ENCODE measurements around the gene RAB5A. TPM values are rescaled to one million over a fixed set of nuclear protein-coding genes. Genes with fewer than 3 reads are reported as not detected.

The RAB5A gene
- total RNA-seq, 1 experiment from 2014 or later, result 65.1 TPM

DNA sequence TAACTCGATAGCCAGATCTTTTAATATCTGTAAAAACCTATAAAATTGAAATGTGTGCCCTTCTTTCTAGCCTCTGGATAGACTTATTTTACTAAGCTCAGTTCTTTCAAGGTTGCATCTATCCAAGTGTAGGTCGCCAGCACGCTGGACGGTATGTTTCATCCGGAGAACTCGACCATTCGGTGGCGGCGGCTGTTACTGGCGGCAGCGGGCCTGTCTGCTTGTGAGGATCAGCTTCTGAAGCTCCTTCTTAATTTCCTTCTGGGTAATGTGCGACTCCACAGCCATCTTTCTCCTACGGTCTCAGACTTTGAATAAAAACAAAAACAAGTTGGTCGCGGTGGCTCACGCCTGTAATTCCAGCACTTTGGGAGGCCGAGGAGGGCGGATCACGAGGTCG, 61.1 kb downstream of the RAB5A start:
- H3K9me3 ChIP-seq (ENCODE audit: insufficient read depth, low read depth), result no peaks in the 10 kb centered on the region
- BruUV-seq (replicated peaks), result no TSS peak
- intact Hi-C loops (cut with micrococcal nuclease; ENCODE audit: unreplicated experiment), result no loop called here

GRCh38 chr3:20008646-20009045, 61.7 kb downstream of the RAB5A start:
- no peak for DNase-seq
- H4K20me1 ChIP-seq (ENCODE audit: insufficient read depth), result no peaks in the 10 kb centered on the region
- H3K79me2 ChIP-seq (ENCODE audit: low read depth), result no peaks in the 10 kb centered on the region
- H3K9me2 ChIP-seq (ENCODE audit: insufficient read depth), result no peaks in the 10 kb centered on the region
- BruUV-seq (replicated peaks), result no TSS peak
- H3K4me2 ChIP-seq, result no peak overlapping the region
- no peak overlapping the region for H3K4me3 ChIP-seq
- no peaks in the 10 kb centered on the region for H3K9me3 ChIP-seq (ENCODE audit: insufficient read depth, low read depth)
- ChIA-PET POLR2A (ENCODE audit: unreplicated experiment) (no interaction called here), CTCF (no interaction called here)
- H3K4me1 ChIP-seq (replicated peaks; ENCODE audit: insufficient read depth), result no peaks in the 10 kb centered on the region
- intact Hi-C loops (cut with micrococcal nuclease; ENCODE audit: unreplicated experiment), result no loop called here
- H2AFZ ChIP-seq, result no peak overlapping the region
- no peak overlapping the region for H3K27ac ChIP-seq
- TF ChIP-seq, protein P1, sequence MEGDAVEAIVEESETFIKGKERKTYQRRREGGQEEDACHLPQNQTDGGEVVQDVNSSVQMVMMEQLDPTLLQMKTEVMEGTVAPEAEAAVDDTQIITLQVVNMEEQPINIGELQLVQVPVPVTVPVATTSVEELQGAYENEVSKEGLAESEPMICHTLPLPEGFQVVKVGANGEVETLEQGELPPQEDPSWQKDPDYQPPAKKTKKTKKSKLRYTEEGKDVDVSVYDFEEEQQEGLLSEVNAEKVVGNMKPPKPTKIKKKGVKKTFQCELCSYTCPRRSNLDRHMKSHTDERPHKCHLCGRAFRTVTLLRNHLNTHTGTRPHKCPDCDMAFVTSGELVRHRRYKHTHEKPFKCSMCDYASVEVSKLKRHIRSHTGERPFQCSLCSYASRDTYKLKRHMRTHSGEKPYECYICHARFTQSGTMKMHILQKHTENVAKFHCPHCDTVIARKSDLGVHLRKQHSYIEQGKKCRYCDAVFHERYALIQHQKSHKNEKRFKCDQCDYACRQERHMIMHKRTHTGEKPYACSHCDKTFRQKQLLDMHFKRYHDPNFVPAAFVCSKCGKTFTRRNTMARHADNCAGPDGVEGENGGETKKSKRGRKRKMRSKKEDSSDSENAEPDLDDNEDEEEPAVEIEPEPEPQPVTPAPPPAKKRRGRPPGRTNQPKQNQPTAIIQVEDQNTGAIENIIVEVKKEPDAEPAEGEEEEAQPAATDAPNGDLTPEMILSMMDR (conservative IDR thresholded peaks at IDR 0.05), result no peak
- no peak for TF ChIP-seq EZH2 (IDR thresholded peaks at IDR 0.05; ENCODE audit: low read depth)
- H3F3A ChIP-seq (ENCODE audit: insufficient read depth, low read depth), result no peaks in the 10 kb centered on the region
- no peaks in the 10 kb centered on the region for H3K36me3 ChIP-seq (ENCODE audit: low read depth)
- no peaks in the 10 kb centered on the region for H3K27me3 ChIP-seq (ENCODE audit: insufficient read depth, low read depth)

More for the DNA sequence above, 61.1 kb downstream of the RAB5A start:
- H3K79me2 ChIP-seq (ENCODE audit: low read depth), result no peaks in the 10 kb centered on the region
- H3K4me1 ChIP-seq (replicated peaks; ENCODE audit: insufficient read depth), result no peaks in the 10 kb centered on the region
- no peak for DNase-seq
- H3K27ac ChIP-seq, result no peak overlapping the region
- no peak for TF ChIP-seq EZH2 (IDR thresholded peaks at IDR 0.05; ENCODE audit: low read depth)
- TF ChIP-seq, protein P1 (conservative IDR thresholded peaks at IDR 0.05), result no peak
- ChIA-PET POLR2A (ENCODE audit: unreplicated experiment) (no interaction called here), CTCF (no interaction called here)
- no peaks in the 10 kb centered on the region for H3K9me2 ChIP-seq (ENCODE audit: insufficient read depth)
- H3F3A ChIP-seq (ENCODE audit: insufficient read depth, low read depth), result no peaks in the 10 kb centered on the region
- H3K4me2 ChIP-seq, result no peak overlapping the region
- no peaks in the 10 kb centered on the region for H3K36me3 ChIP-seq (ENCODE audit: low read depth)
- no peaks in the 10 kb centered on the region for H4K20me1 ChIP-seq (ENCODE audit: insufficient read depth)
- H3K27me3 ChIP-seq (ENCODE audit: insufficient read depth, low read depth), result no peaks in the 10 kb centered on the region
- H2AFZ ChIP-seq, result no peak overlapping the region
- H3K4me3 ChIP-seq, result no peak overlapping the region

- Histone ChIP-seq H2AFZ (no peak within 1 kb of the TSS), H3K4me2 (no peak within 1 kb of the TSS), H3K4me3 (no peak within 1 kb of the TSS), H3K9me3 (ENCODE audit: insufficient read depth, low read depth) (no peaks in the 10 kb centered on the region), H4K20me1 (ENCODE audit: insufficient read depth) (no peaks in the 10 kb centered on the region), H3K79me2 (ENCODE audit: low read depth) (no peaks in the 10 kb centered on the region), H3K27ac (no peak within 1 kb of the TSS), H3K9me2 (ENCODE audit: insufficient read depth) (no peaks in the 10 kb centered on the region), H3K4me1 (replicated peaks; ENCODE audit: insufficient read depth) (no peaks in the 10 kb centered on the region), H3F3A (ENCODE audit: insufficient read depth, low read depth) (no peaks in the 10 kb centered on the region), H3K27me3 (ENCODE audit: insufficient read depth, low read depth) (no peaks in the 10 kb centered on the region), H3K36me3 (ENCODE audit: low read depth) (no peaks in the 10 kb centered on the region)
- ChIA-PET POLR2A (ENCODE audit: unreplicated experiment) (no interaction called here), CTCF (interaction anchor here (0.6 kb wide), 1 partner anchor 91 kb away, joined by 3 read pairs; no protein-coding TSS in a partner anchor)
- BruUV-seq (replicated peaks), result no TSS peak
- intact Hi-C loops (cut with micrococcal nuclease; ENCODE audit: unreplicated experiment), result no loop called here
- DNase-seq, result no peak
- TF ChIP-seq, protein P1 (conservative IDR thresholded peaks at IDR 0.05), result no peak
- TF ChIP-seq EZH2 (IDR thresholded peaks at IDR 0.05; ENCODE audit: low read depth), result no peak
These were observed 65.3 kb downstream of the RAB5A start, which contains the start of gene PP2D1 for GRCh38 chr3:20012164-20012563. Gene PP2D1 (minus strand): TSS chr3:20012264. CDS start chr3:20012072, 192 bp downstream.
